Keratinocyte (primary cell): Measurements from ENCODE around the gene CSTF2T.

ENCODE experiments used
- EZH2 ChIP-seq: IDR thresholded peaks from one replicate; pipeline ENCODE4 v1.6.1; 2012; ENCODE audit warnings: inconsistent platforms, mild to moderate bottlenecking, low read length, moderate library complexity
- TF ChIP-seq, protein P1 (sequence below), 3 experiments: IDR thresholded peaks in 1 of 3; conservative IDR thresholded peaks in 1 of 3; optimal IDR thresholded peaks in 1 of 3; 2 replicates in 2 of 3; 3 replicates in 1 of 3; pipeline versions ENCODE3 to v1.5.1; 2011; ENCODE audit warnings: low read length in 3 of 3, mild to moderate bottlenecking in 3 of 3, moderate library complexity in 2 of 3, control low read depth in 1 of 3, inconsistent platforms in 1 of 3; ENCODE audit not compliant: insufficient read depth in 2 of 3; ENCODE audit errors: extremely low read depth in 1 of 3

DNA sequence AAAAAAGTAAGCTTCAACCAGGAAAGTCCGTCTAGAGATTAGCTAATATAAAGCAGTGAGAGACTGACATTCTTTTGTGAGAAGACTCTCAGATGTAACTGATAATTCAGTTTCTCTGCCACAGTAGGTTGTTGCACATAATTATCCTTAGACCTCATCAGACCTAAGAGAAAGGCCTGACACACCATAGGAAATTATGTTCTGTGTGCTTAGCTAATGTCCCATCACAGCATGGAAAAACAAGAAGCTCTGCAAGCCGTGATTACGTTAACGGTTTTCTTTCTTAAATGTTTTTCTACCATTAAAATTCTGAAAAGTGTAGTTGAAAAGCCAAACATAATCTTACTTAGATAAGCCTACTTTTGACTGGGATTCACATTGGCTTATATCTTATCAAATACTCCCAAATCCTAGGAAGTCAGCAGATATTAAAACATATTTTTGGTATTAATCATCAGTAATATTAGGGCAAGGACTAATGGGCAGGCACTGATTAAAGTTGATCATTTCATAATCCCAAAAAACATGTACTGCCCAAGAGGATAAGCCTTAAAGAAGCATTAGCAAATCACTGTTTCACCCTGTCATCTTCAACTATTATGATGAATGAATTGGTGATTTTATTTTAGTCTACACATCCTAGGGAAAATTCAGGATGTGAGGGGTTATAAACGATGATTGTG is 5.2 kb downstream of the CSTF2T start:
- TF ChIP-seq, protein P1, sequence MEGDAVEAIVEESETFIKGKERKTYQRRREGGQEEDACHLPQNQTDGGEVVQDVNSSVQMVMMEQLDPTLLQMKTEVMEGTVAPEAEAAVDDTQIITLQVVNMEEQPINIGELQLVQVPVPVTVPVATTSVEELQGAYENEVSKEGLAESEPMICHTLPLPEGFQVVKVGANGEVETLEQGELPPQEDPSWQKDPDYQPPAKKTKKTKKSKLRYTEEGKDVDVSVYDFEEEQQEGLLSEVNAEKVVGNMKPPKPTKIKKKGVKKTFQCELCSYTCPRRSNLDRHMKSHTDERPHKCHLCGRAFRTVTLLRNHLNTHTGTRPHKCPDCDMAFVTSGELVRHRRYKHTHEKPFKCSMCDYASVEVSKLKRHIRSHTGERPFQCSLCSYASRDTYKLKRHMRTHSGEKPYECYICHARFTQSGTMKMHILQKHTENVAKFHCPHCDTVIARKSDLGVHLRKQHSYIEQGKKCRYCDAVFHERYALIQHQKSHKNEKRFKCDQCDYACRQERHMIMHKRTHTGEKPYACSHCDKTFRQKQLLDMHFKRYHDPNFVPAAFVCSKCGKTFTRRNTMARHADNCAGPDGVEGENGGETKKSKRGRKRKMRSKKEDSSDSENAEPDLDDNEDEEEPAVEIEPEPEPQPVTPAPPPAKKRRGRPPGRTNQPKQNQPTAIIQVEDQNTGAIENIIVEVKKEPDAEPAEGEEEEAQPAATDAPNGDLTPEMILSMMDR (optimal IDR thresholded peaks at IDR 0.05 in 1 of 3, IDR thresholded peaks at IDR 0.05 in 1 of 3, conservative IDR thresholded peaks at IDR 0.05 in 1 of 3; ENCODE audit: extremely low read depth in 1 of 3, insufficient read depth in 2 of 3, low read length in 3 of 3) = no peak
- TF ChIP-seq EZH2 = no peak
